Measurements from ENCODE around the gene GPR52. TPM values are rescaled to one million over a fixed set of nuclear protein-coding genes. Genes with fewer than 3 reads are reported as not detected.

Gene GPR52
- total RNA-seq, 1 donor from 2014 or later, result 0.84 TPM

- H2AFZ ChIP-seq (replicated peaks), result no peak overlapping the region
- Mint-ChIP-seq H3K4me3 (no peak overlapping the region), H3K27me3 (ENCODE audit: insufficient read depth, low read depth) (no peaks in the 10 kb centered on the region), H3K4me1 (no peaks in the 10 kb centered on the region), H3K36me3 (no peaks in the 10 kb centered on the region), H3K27ac (no peak overlapping the region), H3K9me3 (no peaks in the 10 kb centered on the region)
- H3F3A ChIP-seq (ENCODE audit: low read depth), result no peaks in the 10 kb centered on the region
- DNase-seq (ENCODE audit: low spot score), result no peak
- no peak overlapping the region for H3K27ac ChIP-seq
- no peak for TF ChIP-seq EZH2 (IDR thresholded peaks at IDR 0.05)
- TF ChIP-seq CTCF (IDR thresholded peaks at IDR 0.05), result no peak
- TF ChIP-seq EZH2phosphoT487 (IDR thresholded peaks at IDR 0.05), result no peak
- H3K4me3 ChIP-seq, result no peak overlapping the region
- H3K4me1 ChIP-seq, result no peaks in the 10 kb centered on the region
- no peaks in the 10 kb centered on the region for H3K9me3 ChIP-seq (ENCODE audit: low read depth)
- H3K9ac ChIP-seq, result no peak overlapping the region
- no peaks in the 10 kb centered on the region for H3K79me2 ChIP-seq (ENCODE audit: low read depth)
- H4K20me1 ChIP-seq (ENCODE audit: low read depth), result no peaks in the 10 kb centered on the region
- no peak overlapping the region for H3K4me2 ChIP-seq
- no peaks in the 10 kb centered on the region for H3K27me3 ChIP-seq
- no peaks in the 10 kb centered on the region for H3K36me3 ChIP-seq
These were observed 21.6 kb upstream of the GPR52 start for GRCh38 chr1:174426153-174426552.

- Histone ChIP-seq H3K79me2 (ENCODE audit: low read depth) (no peaks in the 10 kb centered on the region), H3K36me3 (no peaks in the 10 kb centered on the region), H3K4me1 (no peaks in the 10 kb centered on the region), H3K4me3 (no peak overlapping the region), H4K20me1 (ENCODE audit: low read depth) (no peaks in the 10 kb centered on the region), H3K27me3 (no peaks in the 10 kb centered on the region), H3F3A (ENCODE audit: low read depth) (no peaks in the 10 kb centered on the region), H3K27ac (no peak overlapping the region), H3K9ac (no peak overlapping the region), H3K9me3 (ENCODE audit: low read depth) (no peaks in the 10 kb centered on the region), H2AFZ (replicated peaks) (no peak overlapping the region), H3K4me2 (no peak overlapping the region)
- H3K4me3 Mint-ChIP-seq, result no peak overlapping the region
- H3K36me3 Mint-ChIP-seq, result no peaks in the 10 kb centered on the region
- TF ChIP-seq EZH2phosphoT487 (IDR thresholded peaks at IDR 0.05) (no peak), EZH2 (IDR thresholded peaks at IDR 0.05) (no peak), CTCF (IDR thresholded peaks at IDR 0.05) (no peak)
- H3K9me3 Mint-ChIP-seq, result no peaks in the 10 kb centered on the region
- no peak for DNase-seq (ENCODE audit: low spot score)
- H3K27ac Mint-ChIP-seq, result no peak overlapping the region
- no peaks in the 10 kb centered on the region for H3K27me3 Mint-ChIP-seq (ENCODE audit: insufficient read depth, low read depth)
- no peaks in the 10 kb centered on the region for H3K4me1 Mint-ChIP-seq
These were observed 19.7 kb upstream of the GPR52 start for GRCh38 chr1:174428033-174428432.

- no peak for TF ChIP-seq EZH2 (IDR thresholded peaks at IDR 0.05)
- no peak for TF ChIP-seq CTCF (IDR thresholded peaks at IDR 0.05)
- no peak for TF ChIP-seq EZH2phosphoT487 (IDR thresholded peaks at IDR 0.05)
- no peak overlapping the region for H2AFZ ChIP-seq (replicated peaks)
- H3K36me3 Mint-ChIP-seq, result no peaks in the 10 kb centered on the region
- no peaks in the 10 kb centered on the region for H3K9me3 ChIP-seq (ENCODE audit: low read depth)
- no peak overlapping the region for H3K9ac ChIP-seq
- H3K4me3 Mint-ChIP-seq, result no peak overlapping the region
- H3K4me3 ChIP-seq, result no peak overlapping the region
- no peak overlapping the region for H3K27ac ChIP-seq
- H3K79me2 ChIP-seq (ENCODE audit: low read depth), result no peaks in the 10 kb centered on the region
- H3K4me1 Mint-ChIP-seq, result no peaks in the 10 kb centered on the region
- H3K9me3 Mint-ChIP-seq, result no peaks in the 10 kb centered on the region
- H3K4me1 ChIP-seq, result no peaks in the 10 kb centered on the region
- DNase-seq (ENCODE audit: low spot score), result no peak
- H3K27me3 ChIP-seq, result no peaks in the 10 kb centered on the region
- no peaks in the 10 kb centered on the region for H3K36me3 ChIP-seq
- H4K20me1 ChIP-seq (ENCODE audit: low read depth), result no peaks in the 10 kb centered on the region
- H3F3A ChIP-seq (ENCODE audit: low read depth), result no peaks in the 10 kb centered on the region
- no peak overlapping the region for H3K27ac Mint-ChIP-seq
- no peaks in the 10 kb centered on the region for H3K27me3 Mint-ChIP-seq (ENCODE audit: insufficient read depth, low read depth)
- H3K4me2 ChIP-seq, result no peak overlapping the region
These were observed 19.0 kb upstream of the GPR52 start for GRCh38 chr1:174428739-174429138.
